DOHH2 (cell line): ENCODE measurements around the gene CPLX1.

Experiments
- H3F3A ChIP-seq: fragments of 200-600 bp; sonication (generic), shearing (Covaris generic); 2 replicates; pipeline ENCODE4 v1.6.0; 2016; ENCODE audit warnings: antibody characterized with exemption, mild to moderate bottlenecking; ENCODE audit not compliant: control insufficient read depth, insufficient read depth
- H3K27ac ChIP-seq: fragments of 200-600 bp; sonication (generic); 2 replicates; pipeline ENCODE4 v1.5.1; 2014; ENCODE audit warnings: low read depth, mild to moderate bottlenecking, low read length, moderate library complexity
- H3K27me3 ChIP-seq: fragments of 200-600 bp; sonication (generic); 2 replicates; pipeline ENCODE4 v1.6.1; 2014; ENCODE audit warnings: mild to moderate bottlenecking, low read length, mixed read lengths; ENCODE audit not compliant: control insufficient read depth
- H3K36me3 ChIP-seq: fragments of 200-600 bp; sonication (generic); 2 replicates; pipeline ENCODE4 v1.6.1; 2014; ENCODE audit warnings: mild to moderate bottlenecking, low read length, moderate library complexity, mixed read lengths; ENCODE audit not compliant: control insufficient read depth
- H3K4me1 ChIP-seq: fragments of 200-600 bp; sonication (generic); 2 replicates; pipeline ENCODE4 v1.6.1; 2014; ENCODE audit warnings: mild to moderate bottlenecking, low read length, mixed read lengths; ENCODE audit not compliant: control insufficient read depth
- H3K4me2 ChIP-seq: fragments of 200-600 bp; sonication (generic); 2 replicates; pipeline ENCODE4 v1.6.0; 2014; ENCODE audit warnings: mild to moderate bottlenecking, low read length, moderate library complexity
- H3K4me3 ChIP-seq: fragments of 200-600 bp; sonication (generic); 2 replicates; pipeline ENCODE4 v1.5.1; 2014; ENCODE audit warnings: mild to moderate bottlenecking, low read length, mixed read lengths
- H3K79me2 ChIP-seq: fragments of 200-600 bp; sonication (generic); 2 replicates; pipeline ENCODE4 v1.6.1; 2014; ENCODE audit warnings: mild to moderate bottlenecking, low read length, mixed read lengths; ENCODE audit not compliant: control insufficient read depth
- H3K9me2 ChIP-seq: fragments of 200-600 bp; sonication (generic); replicated peaks from 2 replicates; pipeline ENCODE4 v1.6.1; 2014; ENCODE audit warnings: mild to moderate bottlenecking, low read length, mixed read lengths; ENCODE audit not compliant: control insufficient read depth
- H3K9me3 ChIP-seq: fragments of 200-600 bp; sonication (generic); 2 replicates; pipeline ENCODE4 v1.6.1; 2014; ENCODE audit warnings: antibody characterized with exemption, low read length, mixed read lengths; ENCODE audit not compliant: control insufficient read depth, insufficient read depth
- H4K20me1 ChIP-seq: fragments of 200-600 bp; sonication (generic); 2 replicates; pipeline ENCODE4 v1.6.0; 2014; ENCODE audit warnings: low read depth, mild to moderate bottlenecking, antibody characterized with exemption, low read length, moderate library complexity; ENCODE audit not compliant: control insufficient read depth, insufficient read depth
- CTCF ChIP-seq: fragments of 200-600 bp; sonication (generic); IDR thresholded peaks from one replicate; pipeline ENCODE4 v1.5.1; 2014; ENCODE audit warnings: antibody characterized with exemption, mild to moderate bottlenecking, low read depth, low read length; ENCODE audit not compliant: poor library complexity, severe bottlenecking
- EZH2phosphoT487 ChIP-seq: fragments of 200-600 bp; sonication (generic); IDR thresholded peaks from 2 replicates; pipeline ENCODE4 v1.6.1; 2017; ENCODE audit warnings: borderline replicate concordance, mild to moderate bottlenecking, antibody characterized with exemption, low read length, moderate library complexity, mixed read lengths

The CPLX1 gene

GRCh38 chr4:836003-836511 is 10.1 kb upstream of the CPLX1 start:
- peaks cover 7% of the 10 kb centered on the region; the same call in 1 of the 2 replicates for H3F3A ChIP-seq

GRCh38 chr4:835148-836002 is 9.4 kb upstream of the CPLX1 start:
- Histone ChIP-seq H3K27ac (no peak overlapping the region), H3K9me3 (peaks cover 10% of the 10 kb centered on the region), H3K36me3 (no peaks in the 10 kb centered on the region), H3K79me2 (no peaks in the 10 kb centered on the region), H3K4me3 (no peak overlapping the region), H3F3A (peaks cover 5% of the 10 kb centered on the region; the same call in 1 of the 2 replicates), H3K27me3 (no peaks in the 10 kb centered on the region), H3K9me2 (no peaks in the 10 kb centered on the region), H3K4me2 (no peak overlapping the region), H4K20me1 (no peaks in the 10 kb centered on the region), H3K4me1 (peaks cover 12% of the 10 kb centered on the region)
- no peak for TF ChIP-seq EZH2phosphoT487
- TF ChIP-seq CTCF: no peak

More at GRCh38 chr4:836003-836511, 10.1 kb upstream of the CPLX1 start:
- H3K4me2 ChIP-seq: no peak overlapping the region
- H3K9me3 ChIP-seq: peaks cover 7% of the 10 kb centered on the region; the same call in 1 of the 2 replicates
- TF ChIP-seq EZH2phosphoT487 (no peak), CTCF (no peak)
- H3K27me3 ChIP-seq: no peaks in the 10 kb centered on the region
- no peak overlapping the region for H3K27ac ChIP-seq
- no peak overlapping the region for H3K4me3 ChIP-seq
- no peaks in the 10 kb centered on the region for H4K20me1 ChIP-seq
- H3K9me2 ChIP-seq: no peaks in the 10 kb centered on the region
- no peaks in the 10 kb centered on the region for H3K79me2 ChIP-seq
- peaks cover 12% of the 10 kb centered on the region for H3K4me1 ChIP-seq
- no peaks in the 10 kb centered on the region for H3K36me3 ChIP-seq

GRCh38 chr4:834368-835147 is 8.6 kb upstream of the CPLX1 start:
- no peaks in the 10 kb centered on the region for H4K20me1 ChIP-seq
- peaks cover 10% of the 10 kb centered on the region for H3K9me3 ChIP-seq
- H3K27ac ChIP-seq: no peak overlapping the region
- no peak overlapping the region for H3K4me3 ChIP-seq
- peaks cover 12% of the 10 kb centered on the region for H3K4me1 ChIP-seq
- H3K27me3 ChIP-seq: no peaks in the 10 kb centered on the region
- no peak for TF ChIP-seq CTCF
- no peak for TF ChIP-seq EZH2phosphoT487
- no peaks in the 10 kb centered on the region for H3K9me2 ChIP-seq
- no peaks in the 10 kb centered on the region for H3K79me2 ChIP-seq
- no peak overlapping the region for H3K4me2 ChIP-seq
- no peaks in the 10 kb centered on the region for H3F3A ChIP-seq
- no peaks in the 10 kb centered on the region for H3K36me3 ChIP-seq
